ENCODE measurements around the gene KRT84. TPM values are rescaled to one million over a fixed set of nuclear protein-coding genes. Genes with fewer than 3 reads are reported as not detected.
A peak's percentile ranks its signal among the peaks of the same experiment; 100 is the strongest.

KRT84 gene
- total RNA-seq, 1 donor from 2014 or later = not detected

GRCh38 chr12:52335598-52336262, 49.7 kb downstream of the KRT84 start:
- Histone ChIP-seq H4K20me1 (ENCODE audit: low read depth) (no peaks in the 10 kb centered on the region), H3K36me3 (no peaks in the 10 kb centered on the region), H2AFZ (replicated peaks) (no peak overlapping the region), H3K27me3 (no peaks in the 10 kb centered on the region), H3K9ac (no peak overlapping the region), H3K4me1 (no peaks in the 10 kb centered on the region), H3K9me3 (ENCODE audit: low read depth) (no peaks in the 10 kb centered on the region), H3K4me2 (no peak overlapping the region), H3F3A (ENCODE audit: low read depth) (no peaks in the 10 kb centered on the region), H3K27ac (no peak overlapping the region), H3K4me3 (no peak overlapping the region), H3K79me2 (ENCODE audit: low read depth) (no peaks in the 10 kb centered on the region)
- Mint-ChIP-seq H3K4me3 (no peak overlapping the region), H3K27ac (peak overlapping the region; percentile 64), H3K9me3 (peaks cover 3% of the 10 kb centered on the region), H3K36me3 (no peaks in the 10 kb centered on the region), H3K27me3 (ENCODE audit: insufficient read depth, low read depth) (peaks cover 3% of the 10 kb centered on the region), H3K4me1 (no peaks in the 10 kb centered on the region)
- no peak for DNase-seq (ENCODE audit: low spot score)
- TF ChIP-seq CTCF (IDR thresholded peaks at IDR 0.05) = no peak
- TF ChIP-seq EZH2 (IDR thresholded peaks at IDR 0.05) = no peak
- no peak for TF ChIP-seq EZH2phosphoT487 (IDR thresholded peaks at IDR 0.05)

DNA sequence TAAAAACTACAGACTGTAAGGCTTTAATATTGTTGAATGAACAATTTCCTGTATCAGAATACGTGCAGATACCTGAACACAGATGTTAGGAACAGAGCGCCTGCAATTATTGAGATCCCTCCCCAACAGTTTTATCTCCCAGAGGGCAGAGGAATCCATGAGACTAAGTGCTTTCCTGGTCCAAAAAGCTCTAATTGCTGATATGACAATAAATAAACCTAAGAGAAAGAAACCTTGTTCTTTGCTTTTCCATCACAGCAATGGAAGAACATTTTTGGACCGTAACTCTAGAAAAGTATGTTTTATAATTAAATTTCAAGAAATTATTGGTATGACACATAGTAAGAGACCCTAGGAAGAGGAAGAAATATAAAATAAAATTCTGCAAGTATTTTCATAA, 51.3 kb downstream of the KRT84 start:
- Histone ChIP-seq H3K79me2 (ENCODE audit: low read depth) (no peaks in the 10 kb centered on the region), H3K27me3 (no peaks in the 10 kb centered on the region), H3K9ac (no peak overlapping the region), H4K20me1 (ENCODE audit: low read depth) (no peaks in the 10 kb centered on the region), H2AFZ (replicated peaks) (no peak overlapping the region), H3K9me3 (ENCODE audit: low read depth) (no peaks in the 10 kb centered on the region), H3K4me2 (no peak overlapping the region), H3K4me1 (no peaks in the 10 kb centered on the region), H3F3A (ENCODE audit: low read depth) (no peaks in the 10 kb centered on the region), H3K4me3 (no peak overlapping the region), H3K36me3 (no peaks in the 10 kb centered on the region), H3K27ac (no peak overlapping the region)
- H3K27ac Mint-ChIP-seq = no peak overlapping the region
- peaks cover 3% of the 10 kb centered on the region for H3K9me3 Mint-ChIP-seq
- no peak for DNase-seq (ENCODE audit: low spot score)
- H3K4me3 Mint-ChIP-seq = no peak overlapping the region
- TF ChIP-seq EZH2phosphoT487 (IDR thresholded peaks at IDR 0.05) (no peak), EZH2 (IDR thresholded peaks at IDR 0.05) (no peak), CTCF (IDR thresholded peaks at IDR 0.05) (no peak)
- H3K36me3 Mint-ChIP-seq = no peaks in the 10 kb centered on the region
- H3K27me3 Mint-ChIP-seq (ENCODE audit: insufficient read depth, low read depth) = peaks cover 5% of the 10 kb centered on the region
- no peaks in the 10 kb centered on the region for H3K4me1 Mint-ChIP-seq

GRCh38 chr12:52333321-52333720, 52.1 kb downstream of the KRT84 start:
- no peak overlapping the region for H3K4me2 ChIP-seq
- Mint-ChIP-seq H3K36me3 (no peaks in the 10 kb centered on the region), H3K4me3 (no peak overlapping the region), H3K27ac (no peak overlapping the region), H3K27me3 (ENCODE audit: insufficient read depth, low read depth) (peaks cover 5% of the 10 kb centered on the region), H3K9me3 (peaks cover 3% of the 10 kb centered on the region), H3K4me1 (no peaks in the 10 kb centered on the region)
- DNase-seq (ENCODE audit: low spot score) = no peak
- no peaks in the 10 kb centered on the region for H3K27me3 ChIP-seq
- H3K4me3 ChIP-seq = no peak overlapping the region
- no peak overlapping the region for H3K9ac ChIP-seq
- H3K36me3 ChIP-seq = no peaks in the 10 kb centered on the region
- no peaks in the 10 kb centered on the region for H3F3A ChIP-seq (ENCODE audit: low read depth)
- no peaks in the 10 kb centered on the region for H3K4me1 ChIP-seq
- no peak overlapping the region for H2AFZ ChIP-seq (replicated peaks)
- H3K9me3 ChIP-seq (ENCODE audit: low read depth) = no peaks in the 10 kb centered on the region
- TF ChIP-seq EZH2phosphoT487 (IDR thresholded peaks at IDR 0.05) (no peak), EZH2 (IDR thresholded peaks at IDR 0.05) (no peak), CTCF (IDR thresholded peaks at IDR 0.05) (no peak)
- no peaks in the 10 kb centered on the region for H4K20me1 ChIP-seq (ENCODE audit: low read depth)
- no peaks in the 10 kb centered on the region for H3K79me2 ChIP-seq (ENCODE audit: low read depth)
- no peak overlapping the region for H3K27ac ChIP-seq

All from neural progenitor cell (in vitro differentiated cells).